IMR-90 (cell line): ENCODE measurements around the gene KRT74. TPM values are rescaled to one million over a fixed set of nuclear protein-coding genes. Genes with fewer than 3 reads are reported as not detected.

Experiments used
- ATAC-seq: fragments of 200-7000 bp; cut with Tn5 transposase; 2 replicates; pipeline ENCODE4 v1.9.1; 2020; ENCODE audit warnings: low read depth, mild to moderate bottlenecking, moderate library complexity
- BruUV-seq: library from RNA; stranded (reverse); fragments of 400-500 nt; replicated peaks from 2 replicates; lab custom pipeline; 2021; lab: Mats Ljungman, UMichigan
- CTCF ChIA-PET: fragments of 300-600 bp; formaldehyde crosslinking; extraction: SDS; loops from one replicate; lab custom pipeline; 2021; ENCODE audit warnings: antibody characterized with exemption; lab: Yijun Ruan, JAX
- POLR2A ChIA-PET: fragments of 300-600 bp; sonication (Branson Sonifier 250); formaldehyde crosslinking; loops from one replicate; lab custom pipeline; 2022; ENCODE audit warnings: antibody characterized with exemption; ENCODE audit not compliant: unreplicated experiment; lab: Charles Lee
- DNase-seq: peaks from one replicate; pipeline ENCODE4 v3.0.0; 2013
- H2AFZ ChIP-seq: replicated peaks from 2 replicates; pipeline ENCODE3; 2013; ENCODE audit warnings: low read length, mild to moderate bottlenecking; ENCODE audit not compliant: poor library complexity
- H2AK5ac ChIP-seq: 2 replicates; pipeline ENCODE4 v1.6.1; 2013; ENCODE audit warnings: low read depth, low read length, inconsistent platforms
- H2AK9ac ChIP-seq: replicated peaks from 2 replicates; pipeline ENCODE3; 2013; ENCODE audit warnings: mild to moderate bottlenecking, low read depth, low read length, moderate library complexity; ENCODE audit not compliant: poor library complexity
- H2BK120ac ChIP-seq: 2 replicates; pipeline ENCODE4 v1.6.1; 2013; ENCODE audit warnings: low read depth, low read length, inconsistent platforms
- H2BK15ac ChIP-seq: 3 replicates; pipeline ENCODE4 v1.6.1; 2013; ENCODE audit warnings: low read depth, low read length, inconsistent platforms
- H2BK20ac ChIP-seq: 2 replicates; pipeline ENCODE4 v1.6.1; 2013; ENCODE audit warnings: low read depth, mild to moderate bottlenecking, inconsistent platforms, low read length, moderate library complexity
- H2BK5ac ChIP-seq: 2 replicates; pipeline ENCODE4 v1.6.1; 2013; ENCODE audit warnings: mild to moderate bottlenecking, low read depth, low read length, inconsistent platforms; ENCODE audit not compliant: poor library complexity, severe bottlenecking
- H3K14ac ChIP-seq: replicated peaks from 2 replicates; pipeline ENCODE4 v1.6.1; 2013; ENCODE audit warnings: low read depth, low read length, inconsistent platforms
- H3K18ac ChIP-seq: 2 replicates; pipeline ENCODE4 v1.6.1; 2013; ENCODE audit warnings: low read depth, low read length, control low read depth
- H3K23ac ChIP-seq: 2 replicates; pipeline ENCODE4 v1.6.1; 2013; ENCODE audit warnings: low read depth, low read length, inconsistent platforms
- H3K27ac ChIP-seq: 2 replicates; pipeline ENCODE4 v1.5.1; 2013; ENCODE audit warnings: mild to moderate bottlenecking, control low read depth, low read length; ENCODE audit not compliant: insufficient read depth
- H3K27me3 ChIP-seq: 2 replicates; pipeline ENCODE4 v1.6.1; 2013; ENCODE audit warnings: low read length; ENCODE audit not compliant: control insufficient read depth, insufficient read depth
- H3K36me3 ChIP-seq: 2 replicates; pipeline ENCODE4 v1.6.1; 2013; ENCODE audit warnings: low read length, mixed read lengths; ENCODE audit not compliant: control insufficient read depth, insufficient read depth
- H3K4ac ChIP-seq: 2 replicates; pipeline ENCODE4 v1.6.1; 2013; ENCODE audit warnings: low read depth, low read length, inconsistent platforms
- H3K4me1 ChIP-seq: 2 replicates; pipeline ENCODE4 v1.6.1; 2013; ENCODE audit warnings: low read length, mixed read lengths; ENCODE audit not compliant: control insufficient read depth, insufficient read depth
- H3K4me2 ChIP-seq: 2 replicates; pipeline ENCODE4 v1.6.1; 2013; ENCODE audit warnings: low read depth, mild to moderate bottlenecking, control low read depth, low read length, moderate library complexity
- H3K4me3 ChIP-seq: 2 replicates; pipeline ENCODE4 v1.5.1; 2013; ENCODE audit warnings: low read depth, mild to moderate bottlenecking, control low read depth, low read length, moderate library complexity; ENCODE audit not compliant: insufficient read depth
- H3K56ac ChIP-seq: 2 replicates; pipeline ENCODE4 v1.6.1; 2013; ENCODE audit warnings: low read length, inconsistent platforms; ENCODE audit not compliant: insufficient read depth; ENCODE audit errors: extremely low read depth
- H3K79me1 ChIP-seq, 2 experiments: 2 replicates each; pipeline ENCODE4 v1.6.1; 2013; ENCODE audit warnings: low read length in 2 of 2, inconsistent platforms in 1 of 2, low read depth in 1 of 2
- H3K9ac ChIP-seq: 2 replicates; pipeline ENCODE4 v1.6.1; 2013; ENCODE audit warnings: low read depth, low read length, control low read depth
- H3K9me1 ChIP-seq: 2 replicates; pipeline ENCODE4 v1.6.1; 2013; ENCODE audit warnings: low read length, inconsistent platforms; ENCODE audit not compliant: insufficient read depth
- H3K9me3 ChIP-seq: 2 replicates; pipeline ENCODE4 v1.6.1; 2013; ENCODE audit warnings: low read length; ENCODE audit not compliant: control insufficient read depth, insufficient read depth
- H4K20me1 ChIP-seq: 2 replicates; pipeline ENCODE4 v1.6.1; 2013; ENCODE audit warnings: low read length, inconsistent platforms; ENCODE audit not compliant: insufficient read depth
- H4K5ac ChIP-seq: 2 replicates; pipeline ENCODE4 v1.6.1; 2013; ENCODE audit warnings: mild to moderate bottlenecking, low read depth, low read length, control low read depth
- H4K8ac ChIP-seq, 2 experiments: 2 replicates each; pipeline ENCODE4 v1.6.1; 2013; ENCODE audit warnings: low read depth in 2 of 2, low read length in 2 of 2, control low read depth in 1 of 2, inconsistent platforms in 1 of 2
- H4K91ac ChIP-seq: 2 replicates; pipeline ENCODE4 v1.6.1; 2013; ENCODE audit warnings: low read depth, low read length, inconsistent platforms; ENCODE audit not compliant: insufficient read depth
- BHLHE40 ChIP-seq: fragments of 150-350 bp; IDR thresholded peaks from 2 replicates; pipeline ENCODE4 v1.6.1; 2016; ENCODE audit warnings: mild to moderate bottlenecking, low read depth, low read length
- CEBPB ChIP-seq: IDR thresholded peaks from 2 replicates; pipeline ENCODE4 v1.6.1; 2012; ENCODE audit warnings: low read depth, low read length, improper control_type of control experiment
- CHD1 ChIP-seq: IDR thresholded peaks from 2 replicates; pipeline ENCODE4 v1.6.1; 2012; ENCODE audit warnings: low read depth, low read length, improper control_type of control experiment
- CTCF ChIP-seq: conservative IDR thresholded peaks from 2 replicates; pipeline ENCODE4 v1.5.1; 2012; ENCODE audit warnings: mild to moderate bottlenecking, low read depth, low read length, improper control_type of control experiment
- FOS ChIP-seq: fragments of 150-350 bp; IDR thresholded peaks from 2 replicates; pipeline ENCODE4 v1.6.1; 2016; ENCODE audit warnings: low read depth, low read length
- MAZ ChIP-seq: IDR thresholded peaks from 2 replicates; pipeline ENCODE4 v1.6.1; 2012; ENCODE audit warnings: low read depth, mild to moderate bottlenecking, low read length, improper control_type of control experiment, moderate library complexity, borderline replicate concordance
- POLR2A ChIP-seq: IDR thresholded peaks from 2 replicates; pipeline ENCODE4 v1.6.1; 2012; ENCODE audit warnings: mild to moderate bottlenecking, low read depth, low read length
- RAD21 ChIP-seq: IDR thresholded peaks from 2 replicates; pipeline ENCODE4 v1.6.1; 2012; ENCODE audit warnings: low read length, improper control_type of control experiment
- RFX5 ChIP-seq: IDR thresholded peaks from 2 replicates; pipeline ENCODE4 v1.8.0; 2012; ENCODE audit warnings: low read depth, mild to moderate bottlenecking, low read length, moderate library complexity
- SMC3 ChIP-seq: fragments of 150-350 bp; IDR thresholded peaks from 2 replicates; pipeline ENCODE4 v1.6.1; 2016; ENCODE audit warnings: low read depth, mild to moderate bottlenecking, antibody characterized with exemption, low read length, moderate library complexity
- USF2 ChIP-seq: fragments of 150-350 bp; IDR thresholded peaks from 2 replicates; pipeline ENCODE4 v1.6.1; 2017; ENCODE audit warnings: mild to moderate bottlenecking, antibody characterized with exemption, low read length, low read depth
- WGBS, 2 experiments: methylation state at CpG; one replicate each; pipeline versions ENCODE4 v1.1.5 to v1.1.7; 2013; ENCODE audit warnings: missing lambda C conversion rate in 2 of 2; ENCODE audit not compliant: insufficient read length in 1 of 2; ENCODE audit errors: extremely low coverage in 2 of 2; 5-methylcytosine and 5-hydroxymethylcytosine counted together
- dilution Hi-C: fragments of 300-500 bp; cut with HindIII; formaldehyde crosslinking; loops from one replicate; pipeline ENCODE4 v1.14.3; 2018; ENCODE audit warnings: low sequenced_read_pairs; ENCODE audit not compliant: unreplicated experiment
- in situ Hi-C: fragments of 300-500 bp; cut with MboI; formaldehyde crosslinking; loops from 3 replicates; pipeline ENCODE4 v1.14.3; 2019; ENCODE audit warnings: low sequenced_read_pairs, inconsistent platforms, mixed read lengths
- intact Hi-C: fragments of 100-400 bp; cut with micrococcal nuclease; formaldehyde crosslinking; loops from 2 replicates; pipeline ENCODE4 v1.10.0; 2022
- polyA plus RNA-seq, 3 experiments: library from polyadenylated mRNA; depleted of rRNA; stranded (reverse); fragments of >200 nt; gene quantifications; 2 replicates each; pipeline ENCODE4 v1.2.3, GENCODE V29; 2012; ENCODE audit warnings: low replicate concordance in 1 of 3
- total RNA-seq: library from RNA; depleted of rRNA; stranded (reverse); fragments of >200 nt; gene quantifications from 2 replicates; pipeline ENCODE4 v1.2.3, GENCODE V29; 2012
- TF ChIP-seq, protein P1 (sequence below): fragments of 150-350 bp; IDR thresholded peaks from 2 replicates; pipeline ENCODE4 v1.6.1; 2016; ENCODE audit warnings: low read depth, mild to moderate bottlenecking, low read length, moderate library complexity, borderline replicate concordance

Gene KRT74
- total and polyA plus RNA-seq, 2 of the 4 experiments (the other 2 are of a cell fraction) = not detected

GRCh38 chr12:52566847-52567291 is 6.8 kb downstream of the KRT74 start:
- Histone ChIP-seq H2BK5ac (no peak overlapping the region), H4K5ac (no peak overlapping the region), H3K9me1 (no peaks in the 10 kb centered on the region), H3K9me3 (no peaks in the 10 kb centered on the region), H3K4ac (no peak overlapping the region), H2AK5ac (no peak overlapping the region), H3K79me1 (no peaks in the 10 kb centered on the region), H3K56ac (no peak overlapping the region), H4K20me1 (no peaks in the 10 kb centered on the region), H3K9ac (no peak overlapping the region), H2BK20ac (no peak overlapping the region), H3K36me3 (no peaks in the 10 kb centered on the region), H3K18ac (no peak overlapping the region), H2BK120ac (no peak overlapping the region), H3K4me2 (no peak overlapping the region), H2AFZ (no peak overlapping the region), H3K23ac (no peak overlapping the region), H3K4me3 (no peak overlapping the region), H4K91ac (no peak overlapping the region), H3K4me1 (no peaks in the 10 kb centered on the region), H2BK15ac (no peak overlapping the region), H3K27ac (no peak overlapping the region), H3K27me3 (peaks cover 37% of the 10 kb centered on the region), H2AK9ac (no peak overlapping the region), H4K8ac (no peak overlapping the region), H3K14ac (no peak overlapping the region)
- no peak for TF ChIP-seq SMC3
- TF ChIP-seq FOS = no peak
- TF ChIP-seq USF2 = no peak
- no peak for TF ChIP-seq CEBPB
- no peak for TF ChIP-seq POLR2A
- TF ChIP-seq BHLHE40 = no peak
- no peak for TF ChIP-seq RFX5
- no peak for TF ChIP-seq MAZ
- no peak for TF ChIP-seq CHD1
- TF ChIP-seq, protein P1, sequence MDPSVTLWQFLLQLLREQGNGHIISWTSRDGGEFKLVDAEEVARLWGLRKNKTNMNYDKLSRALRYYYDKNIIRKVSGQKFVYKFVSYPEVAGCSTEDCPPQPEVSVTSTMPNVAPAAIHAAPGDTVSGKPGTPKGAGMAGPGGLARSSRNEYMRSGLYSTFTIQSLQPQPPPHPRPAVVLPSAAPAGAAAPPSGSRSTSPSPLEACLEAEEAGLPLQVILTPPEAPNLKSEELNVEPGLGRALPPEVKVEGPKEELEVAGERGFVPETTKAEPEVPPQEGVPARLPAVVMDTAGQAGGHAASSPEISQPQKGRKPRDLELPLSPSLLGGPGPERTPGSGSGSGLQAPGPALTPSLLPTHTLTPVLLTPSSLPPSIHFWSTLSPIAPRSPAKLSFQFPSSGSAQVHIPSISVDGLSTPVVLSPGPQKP = no peak
- no peak for TF ChIP-seq CTCF
- no peak for TF ChIP-seq RAD21
- dilution Hi-C loops = no loop called here
- intact Hi-C loops = no loop called here
- in situ Hi-C loops = no loop called here
- WGBS, 2 experiments = 20% methylated on average over 2 of the region's 8 CpGs; no CpG with 5 or more reads in 1 of the 2 experiments
- CTCF ChIA-PET = interaction anchor here (0.6 kb wide), 1 partner anchor 15 kb away, joined by 3 read pairs; no protein-coding TSS in a partner anchor
- POLR2A ChIA-PET = no interaction called here
- BruUV-seq = no TSS peak
- no peak for ATAC-seq
- no peak for DNase-seq
